ENCODE results near the gene NAGPA. TPM values are rescaled to one million over a fixed set of nuclear protein-coding genes. Genes with fewer than 3 reads are reported as not detected.
"Not testable (repeated sequence)": the region's sequence is repeated elsewhere in the genome, so short reads cannot be mapped to it uniquely, and the experiment has no call there.

The NAGPA gene
- total RNA-seq = 10 to 100 TPM; 25.3 to 35.1 (median 31.0) TPM

DNA sequence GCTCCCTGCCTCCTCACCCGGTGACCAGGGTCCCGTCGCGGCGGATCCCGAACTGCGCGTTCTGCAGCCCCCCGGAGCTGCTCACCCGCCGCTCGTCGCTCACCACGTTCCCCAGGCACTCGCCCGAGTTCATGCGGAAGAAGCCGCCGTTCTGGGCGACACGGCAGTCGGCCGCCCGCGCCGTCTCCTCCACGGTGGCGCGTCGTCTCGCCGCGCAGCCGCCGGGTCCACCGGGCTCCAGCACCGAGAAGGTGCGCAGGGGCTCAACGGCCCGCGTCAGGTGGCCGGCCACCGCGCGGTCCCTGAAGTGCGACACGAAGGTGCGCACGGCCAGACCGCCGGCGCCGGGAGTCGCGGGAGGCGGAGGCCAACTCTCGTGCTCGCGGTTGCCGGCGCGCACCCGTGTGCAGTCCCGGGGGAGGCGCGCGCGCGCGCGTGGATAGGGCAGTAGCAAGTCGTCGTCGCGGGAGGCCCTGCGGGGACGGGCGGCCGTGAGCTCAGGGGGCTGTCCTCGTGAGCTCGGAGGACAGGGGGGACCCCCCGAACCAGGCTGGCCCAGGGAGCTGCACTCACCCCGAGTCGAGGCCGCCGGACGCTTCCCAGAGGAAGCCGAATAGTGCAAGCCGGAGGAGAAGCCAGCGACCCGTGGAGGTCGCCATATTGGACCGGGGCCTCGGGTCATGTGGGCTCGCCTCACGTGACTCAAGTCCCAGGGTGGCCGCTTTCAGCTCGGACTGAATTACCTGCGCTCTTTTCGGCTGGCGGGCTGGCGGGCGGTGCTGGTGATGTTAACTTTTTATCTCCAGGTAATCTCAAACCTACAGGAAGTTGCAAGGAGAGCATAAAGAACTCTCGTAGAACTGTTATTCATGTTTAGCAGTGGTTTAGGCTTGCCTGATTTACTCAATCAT is at the start of gene NAGPA:
TSS of gene NAGPA (minus strand) at position 680 of the 911 bp plus-strand sequence. CDS start at position 659, 21 bp downstream.
- WGBS = 2% methylated on average over 30 of the region's 104 CpGs
- TF ChIP-seq POLR2AphosphoS5 (IDR thresholded peaks at IDR 0.05) (peak; percentile 63 to 97 (median 70)), EP300 (IDR thresholded peaks at IDR 0.05) (no peak), POLR2A (IDR thresholded peaks at IDR 0.05) (no peak)
- TF ChIP-seq, protein P1, sequence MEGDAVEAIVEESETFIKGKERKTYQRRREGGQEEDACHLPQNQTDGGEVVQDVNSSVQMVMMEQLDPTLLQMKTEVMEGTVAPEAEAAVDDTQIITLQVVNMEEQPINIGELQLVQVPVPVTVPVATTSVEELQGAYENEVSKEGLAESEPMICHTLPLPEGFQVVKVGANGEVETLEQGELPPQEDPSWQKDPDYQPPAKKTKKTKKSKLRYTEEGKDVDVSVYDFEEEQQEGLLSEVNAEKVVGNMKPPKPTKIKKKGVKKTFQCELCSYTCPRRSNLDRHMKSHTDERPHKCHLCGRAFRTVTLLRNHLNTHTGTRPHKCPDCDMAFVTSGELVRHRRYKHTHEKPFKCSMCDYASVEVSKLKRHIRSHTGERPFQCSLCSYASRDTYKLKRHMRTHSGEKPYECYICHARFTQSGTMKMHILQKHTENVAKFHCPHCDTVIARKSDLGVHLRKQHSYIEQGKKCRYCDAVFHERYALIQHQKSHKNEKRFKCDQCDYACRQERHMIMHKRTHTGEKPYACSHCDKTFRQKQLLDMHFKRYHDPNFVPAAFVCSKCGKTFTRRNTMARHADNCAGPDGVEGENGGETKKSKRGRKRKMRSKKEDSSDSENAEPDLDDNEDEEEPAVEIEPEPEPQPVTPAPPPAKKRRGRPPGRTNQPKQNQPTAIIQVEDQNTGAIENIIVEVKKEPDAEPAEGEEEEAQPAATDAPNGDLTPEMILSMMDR (IDR thresholded peaks at IDR 0.05) = no peak
- peak within 1 kb of the TSS; percentile 84 for H3K27ac ChIP-seq
- peak; percentile 94 to 96 for DNase-seq (ENCODE audit: low spot score in 2 of 2)
- H3K9me3 ChIP-seq = no peaks in the 10 kb centered on the region
- peak within 1 kb of the TSS; percentile 76 for H3K4me3 ChIP-seq
- H3K36me3 ChIP-seq = peaks cover 18% of the 10 kb centered on the region
- peaks cover 30% of the 10 kb centered on the region for H3K4me1 ChIP-seq
- H3K27me3 ChIP-seq = no peaks in the 10 kb centered on the region

DNA sequence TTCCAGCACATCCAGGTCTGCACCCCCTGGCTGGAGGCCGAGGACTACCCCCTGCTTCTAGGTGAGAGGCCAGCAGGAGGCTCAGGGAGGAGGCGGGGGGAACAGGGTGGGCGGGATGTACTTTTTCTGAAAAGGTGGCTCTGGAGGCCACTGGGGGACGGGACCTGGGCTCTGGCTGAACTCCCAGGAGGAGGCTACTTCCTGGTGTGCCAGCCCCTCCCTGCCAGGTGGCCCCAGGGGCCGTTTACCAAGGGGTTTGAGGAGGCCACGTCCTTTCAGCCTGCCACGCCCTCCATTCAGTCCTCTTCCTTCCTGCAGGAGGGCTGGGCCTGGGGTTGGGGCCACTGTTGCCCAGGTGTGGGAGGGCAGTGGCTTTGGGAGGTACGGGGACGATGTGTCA is 47.3 kb upstream of the NAGPA start:
- H3K9me3 ChIP-seq; H3K4me1 ChIP-seq; DNase-seq (ENCODE audit: low spot score in 2 of 2); H3K27me3 ChIP-seq; H3K27ac ChIP-seq; H3K4me3 ChIP-seq: not testable (repeated sequence)
- H3K36me3 ChIP-seq = peaks cover 75% of the 10 kb centered on the region
- WGBS = 74% methylated on average over 5 of the region's 9 CpGs

- H3K27me3 ChIP-seq; H3K27ac ChIP-seq; H3K9me3 ChIP-seq; H3K4me3 ChIP-seq; H3K4me1 ChIP-seq; DNase-seq (ENCODE audit: low spot score in 2 of 2): not testable (repeated sequence)
- WGBS = 89% methylated on average over 6 of the region's 12 CpGs
- peaks cover 75% of the 10 kb centered on the region for H3K36me3 ChIP-seq
These were observed 46.7 kb upstream of the NAGPA start for GRCh38 chr16:5080461-5080860.

DNA sequence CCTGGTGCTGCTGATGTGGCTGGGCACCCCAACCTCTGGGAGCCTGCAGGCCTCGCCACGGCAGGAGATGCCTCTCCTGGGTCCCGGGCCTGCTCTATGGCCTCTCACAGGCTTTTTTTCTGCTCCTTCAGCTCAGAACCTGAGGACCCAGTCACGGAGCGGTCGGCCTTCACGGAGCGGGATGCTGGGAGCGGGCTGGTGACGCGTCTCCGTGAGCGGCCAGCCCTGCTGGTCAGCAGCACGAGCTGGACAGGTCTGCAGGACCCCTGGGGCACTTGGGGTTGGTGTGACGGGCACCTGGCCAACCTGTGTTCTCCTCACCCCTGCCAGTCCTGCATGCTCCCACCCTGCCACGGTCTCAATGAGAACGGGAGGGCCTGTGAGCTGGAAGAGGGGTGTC is 44.9 kb upstream of the NAGPA start:
- no peaks in the 10 kb centered on the region for H3K9me3 ChIP-seq
- H3K4me3 ChIP-seq = no peak overlapping the region
- DNase-seq (ENCODE audit: low spot score in 2 of 2) = no peak
- TF ChIP-seq POLR2A (IDR thresholded peaks at IDR 0.05) (no peak), EP300 (IDR thresholded peaks at IDR 0.05) (no peak), POLR2AphosphoS5 (IDR thresholded peaks at IDR 0.05) (no peak)
- TF ChIP-seq, protein P1 (IDR thresholded peaks at IDR 0.05) = no peak
- H3K4me1 ChIP-seq = no peaks in the 10 kb centered on the region
- peaks cover 75% of the 10 kb centered on the region for H3K36me3 ChIP-seq
- H3K27ac ChIP-seq = no peak overlapping the region
- no peaks in the 10 kb centered on the region for H3K27me3 ChIP-seq
- 100% methylated on average over 7 of the region's 17 CpGs for WGBS

GRCh38 chr16:5077304-5077703 is 43.6 kb upstream of the NAGPA start:
- DNase-seq (ENCODE audit: low spot score in 2 of 2) = no peak
- WGBS = 97% methylated on average over 13 of the region's 13 CpGs
- H3K4me1 ChIP-seq = peaks cover 10% of the 10 kb centered on the region
- no peak overlapping the region for H3K4me3 ChIP-seq
- no peaks in the 10 kb centered on the region for H3K9me3 ChIP-seq
- TF ChIP-seq POLR2AphosphoS5 (IDR thresholded peaks at IDR 0.05) (no peak), EP300 (IDR thresholded peaks at IDR 0.05) (no peak), POLR2A (IDR thresholded peaks at IDR 0.05) (no peak)
- TF ChIP-seq, protein P1 (IDR thresholded peaks at IDR 0.05) = no peak
- H3K36me3 ChIP-seq = peaks cover 62% of the 10 kb centered on the region
- no peak overlapping the region for H3K27ac ChIP-seq
- H3K27me3 ChIP-seq = no peaks in the 10 kb centered on the region

GRCh38 chr16:5075637-5076036 is 41.9 kb upstream of the NAGPA start:
- Histone ChIP-seq H3K4me3 (no peak overlapping the region), H3K9me3 (no peaks in the 10 kb centered on the region), H3K27ac (no peak overlapping the region), H3K36me3 (peaks cover 51% of the 10 kb centered on the region), H3K27me3 (no peaks in the 10 kb centered on the region), H3K4me1 (peaks cover 17% of the 10 kb centered on the region)
- 87% methylated on average over 5 of the region's 5 CpGs for WGBS
- no peak for TF ChIP-seq POLR2A (IDR thresholded peaks at IDR 0.05)
- no peak for TF ChIP-seq POLR2AphosphoS5 (IDR thresholded peaks at IDR 0.05)
- TF ChIP-seq, protein P1 (IDR thresholded peaks at IDR 0.05) = no peak
- no peak for TF ChIP-seq EP300 (IDR thresholded peaks at IDR 0.05)
- DNase-seq (ENCODE audit: low spot score in 2 of 2) = no peak

GRCh38 chr16:5073771-5074170 is 40.0 kb upstream of the NAGPA start:
- not testable (repeated sequence) for H3K4me3 ChIP-seq, H3K9me3 ChIP-seq, H3K27ac ChIP-seq, H3K27me3 ChIP-seq
- H3K36me3 ChIP-seq = peaks cover 38% of the 10 kb centered on the region
- peak in 1 of 2 donors; percentile 31 for DNase-seq (ENCODE audit: low spot score in 2 of 2)
- 93% methylated on average over 15 of the region's 15 CpGs for WGBS
- H3K4me1 ChIP-seq = peaks cover 17% of the 10 kb centered on the region

All from suprapubic skin (tissue), 4 donors.